Brain microvascular endothelial cell (primary cell): ENCODE results near the gene CREBRF.

Source experiments
- DNase-seq: peaks from one replicate; pipeline ENCODE4 v3.0.0-alpha.2; 2020
- H3K27ac ChIP-seq: fragments of 250-450 bp; sonication (Bioruptor Pico); 2 replicates; pipeline ENCODE4 v1.5.1; 2020; ENCODE audit warnings: mild to moderate bottlenecking, moderate library complexity
- H3K27me3 ChIP-seq: fragments of 250-450 bp; sonication (Bioruptor Pico); replicated peaks from 2 replicates; pipeline ENCODE4 v1.5.1; 2020; ENCODE audit warnings: mild to moderate bottlenecking
- H3K36me3 ChIP-seq: fragments of 250-450 bp; sonication (Bioruptor Pico); replicated peaks from 2 replicates; pipeline ENCODE4 v1.5.1; 2020; ENCODE audit warnings: mild to moderate bottlenecking
- H3K4me3 ChIP-seq: 2 replicates; pipeline ENCODE4 v1.5.1; 2011; ENCODE audit warnings: low read depth, mild to moderate bottlenecking, control low read depth, low read length, moderate library complexity
- in situ Hi-C: cut with HindIII; loops from 2 replicates; pipeline ENCODE4 v1.10.0; 2017; ENCODE audit warnings: low sequenced_read_pairs, low pct_ligation_motif_present
- TF ChIP-seq, protein P1 (sequence below): IDR thresholded peaks from 2 replicates; pipeline ENCODE4 v1.5.1; 2011; ENCODE audit warnings: low read depth, mild to moderate bottlenecking, moderate library complexity, low read length, control low read depth, inconsistent platforms; ENCODE audit errors: missing control alignments

The CREBRF gene

GRCh38 chr5:173161148-173161547, 105.0 kb downstream of the CREBRF start:
- H3K27ac ChIP-seq: no peak overlapping the region
- TF ChIP-seq, protein P1, sequence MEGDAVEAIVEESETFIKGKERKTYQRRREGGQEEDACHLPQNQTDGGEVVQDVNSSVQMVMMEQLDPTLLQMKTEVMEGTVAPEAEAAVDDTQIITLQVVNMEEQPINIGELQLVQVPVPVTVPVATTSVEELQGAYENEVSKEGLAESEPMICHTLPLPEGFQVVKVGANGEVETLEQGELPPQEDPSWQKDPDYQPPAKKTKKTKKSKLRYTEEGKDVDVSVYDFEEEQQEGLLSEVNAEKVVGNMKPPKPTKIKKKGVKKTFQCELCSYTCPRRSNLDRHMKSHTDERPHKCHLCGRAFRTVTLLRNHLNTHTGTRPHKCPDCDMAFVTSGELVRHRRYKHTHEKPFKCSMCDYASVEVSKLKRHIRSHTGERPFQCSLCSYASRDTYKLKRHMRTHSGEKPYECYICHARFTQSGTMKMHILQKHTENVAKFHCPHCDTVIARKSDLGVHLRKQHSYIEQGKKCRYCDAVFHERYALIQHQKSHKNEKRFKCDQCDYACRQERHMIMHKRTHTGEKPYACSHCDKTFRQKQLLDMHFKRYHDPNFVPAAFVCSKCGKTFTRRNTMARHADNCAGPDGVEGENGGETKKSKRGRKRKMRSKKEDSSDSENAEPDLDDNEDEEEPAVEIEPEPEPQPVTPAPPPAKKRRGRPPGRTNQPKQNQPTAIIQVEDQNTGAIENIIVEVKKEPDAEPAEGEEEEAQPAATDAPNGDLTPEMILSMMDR: no peak
- no peak overlapping the region for H3K4me3 ChIP-seq
- peaks cover 16% of the 10 kb centered on the region for H3K36me3 ChIP-seq
- no peaks in the 10 kb centered on the region for H3K27me3 ChIP-seq
- DNase-seq: no peak
- in situ Hi-C loops: no loop called here

DNA sequence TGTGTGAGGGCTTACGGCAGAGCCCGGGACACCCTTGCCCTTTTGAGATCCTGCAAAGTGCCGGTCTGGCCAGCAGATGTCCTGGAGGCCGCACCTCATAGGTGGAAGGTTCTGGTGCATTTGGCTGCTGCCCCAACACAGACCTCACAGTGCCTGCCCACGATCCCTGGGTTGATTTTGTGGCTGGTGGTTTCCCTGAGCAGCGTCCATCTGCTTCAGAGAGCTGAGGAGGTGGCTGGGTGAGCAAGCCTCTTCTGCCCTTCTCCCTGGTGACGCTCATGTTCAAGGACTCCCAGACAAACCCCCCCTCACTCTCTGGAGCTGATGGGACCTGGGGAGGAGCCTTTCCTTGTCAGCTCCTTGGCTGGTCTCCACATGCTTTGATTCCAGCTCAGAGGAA, 107.1 kb downstream of the CREBRF start:
- TF ChIP-seq, protein P1: peak; percentile 2
- H3K36me3 ChIP-seq: peaks cover 14% of the 10 kb centered on the region
- no peak overlapping the region for H3K4me3 ChIP-seq
- no peak overlapping the region for H3K27ac ChIP-seq
- no peak for DNase-seq
- in situ Hi-C loops: no loop called here
- H3K27me3 ChIP-seq: no peaks in the 10 kb centered on the region

GRCh38 chr5:173165177-173166016, 109.2 kb downstream of the CREBRF start:
- no peak for DNase-seq
- peaks cover 10% of the 10 kb centered on the region for H3K36me3 ChIP-seq
- no peak overlapping the region for H3K4me3 ChIP-seq
- TF ChIP-seq, protein P1: no peak
- no peaks in the 10 kb centered on the region for H3K27me3 ChIP-seq
- no peak overlapping the region for H3K27ac ChIP-seq
- in situ Hi-C loops: no loop called here

- H3K36me3 ChIP-seq: no peaks in the 10 kb centered on the region
- no peak for DNase-seq
- TF ChIP-seq, protein P1: no peak
- in situ Hi-C loops: no loop called here
- H3K27ac ChIP-seq: no peak overlapping the region
- no peaks in the 10 kb centered on the region for H3K27me3 ChIP-seq
- H3K4me3 ChIP-seq: no peak overlapping the region
Observed at GRCh38 chr5:173172166-173172565, 116.0 kb downstream of the CREBRF start.

GRCh38 chr5:173175523-173175922, 119.4 kb downstream of the CREBRF start:
- no peaks in the 10 kb centered on the region for H3K36me3 ChIP-seq
- no peaks in the 10 kb centered on the region for H3K27me3 ChIP-seq
- TF ChIP-seq, protein P1: no peak
- H3K27ac ChIP-seq: no peak overlapping the region
- H3K4me3 ChIP-seq: no peak overlapping the region
- DNase-seq: no peak
- in situ Hi-C loops: no loop called here
